Sigmoid colon (tissue), 4 donors: ENCODE results near the gene DDA1.

Source experiments
- EP300 ChIP-seq, 4 donors: sonication (generic); formaldehyde crosslinking; IDR thresholded peaks; one replicate each; pipeline ENCODE4 v1.6.1; 2017; ENCODE audit warnings: antibody characterized with exemption in 4 of 4
- TF ChIP-seq, protein P1 (sequence below), 4 experiments: fragments of 450-650 bp in 3 of 4; fragments of 200-600 bp in 1 of 4; IDR thresholded peaks; one replicate each; pipeline ENCODE4 v1.5.1; 2016 to 2019; ENCODE audit warnings: antibody characterized with exemption in 4 of 4, mild to moderate bottlenecking in 3 of 4, moderate library complexity in 2 of 4

DNA sequence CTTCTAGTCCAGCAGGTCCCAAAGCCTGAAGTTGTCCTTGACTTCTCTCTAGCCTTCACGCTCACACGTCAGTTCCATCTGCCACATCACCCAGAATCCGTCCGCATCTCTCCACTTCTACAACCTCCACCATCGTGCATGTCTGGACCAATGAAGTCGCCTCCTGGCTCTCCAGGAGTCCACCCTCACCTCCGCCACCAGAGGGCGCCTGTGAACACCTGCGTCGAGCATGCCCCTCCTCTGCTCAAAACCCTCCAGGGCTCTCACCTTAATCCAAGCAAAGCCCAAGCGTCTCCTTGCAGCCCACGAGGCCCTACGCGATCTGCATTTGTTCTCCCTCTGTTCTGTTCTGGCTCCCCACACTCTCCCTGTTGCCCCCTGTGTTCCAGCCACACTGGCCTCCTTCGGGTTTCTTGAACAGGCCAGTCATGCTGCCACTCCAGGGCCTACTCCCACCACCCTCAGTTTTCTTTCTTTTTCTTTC lies 48.5 kb upstream of the DDA1 start:
- no peak for TF ChIP-seq EP300 (IDR thresholded peaks at IDR 0.05)
- TF ChIP-seq, protein P1, sequence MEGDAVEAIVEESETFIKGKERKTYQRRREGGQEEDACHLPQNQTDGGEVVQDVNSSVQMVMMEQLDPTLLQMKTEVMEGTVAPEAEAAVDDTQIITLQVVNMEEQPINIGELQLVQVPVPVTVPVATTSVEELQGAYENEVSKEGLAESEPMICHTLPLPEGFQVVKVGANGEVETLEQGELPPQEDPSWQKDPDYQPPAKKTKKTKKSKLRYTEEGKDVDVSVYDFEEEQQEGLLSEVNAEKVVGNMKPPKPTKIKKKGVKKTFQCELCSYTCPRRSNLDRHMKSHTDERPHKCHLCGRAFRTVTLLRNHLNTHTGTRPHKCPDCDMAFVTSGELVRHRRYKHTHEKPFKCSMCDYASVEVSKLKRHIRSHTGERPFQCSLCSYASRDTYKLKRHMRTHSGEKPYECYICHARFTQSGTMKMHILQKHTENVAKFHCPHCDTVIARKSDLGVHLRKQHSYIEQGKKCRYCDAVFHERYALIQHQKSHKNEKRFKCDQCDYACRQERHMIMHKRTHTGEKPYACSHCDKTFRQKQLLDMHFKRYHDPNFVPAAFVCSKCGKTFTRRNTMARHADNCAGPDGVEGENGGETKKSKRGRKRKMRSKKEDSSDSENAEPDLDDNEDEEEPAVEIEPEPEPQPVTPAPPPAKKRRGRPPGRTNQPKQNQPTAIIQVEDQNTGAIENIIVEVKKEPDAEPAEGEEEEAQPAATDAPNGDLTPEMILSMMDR (IDR thresholded peaks at IDR 0.05) = peak; percentile 79 to 87 (median 80)
